Mucosa of descending colon (tissue), 3 donors: Measurements from ENCODE around the gene MEGF8. TPM values are rescaled to one million over a fixed set of nuclear protein-coding genes. Genes with fewer than 3 reads are reported as not detected.

Experiments used
- ATAC-seq: fragments of 200-7000 bp; cut with Tn5 transposase; one replicate; pipeline ENCODE4 v1.9.1; 2020; ENCODE audit warnings: mild to moderate bottlenecking, moderate library complexity
- DNase-seq, 3 donors: peaks; one replicate each; pipeline ENCODE4 v3.0.0-alpha.2; 2020
- H3K36me3 ChIP-seq: fragments of 200-600 bp; one replicate; pipeline ENCODE4 v1.8.0; 2021; ENCODE audit warnings: low read depth, mild to moderate bottlenecking
- H3K4me1 ChIP-seq: fragments of 200-600 bp; one replicate; pipeline ENCODE4 v1.8.0; 2021; ENCODE audit warnings: low read depth, mild to moderate bottlenecking
- H3K4me3 ChIP-seq: fragments of 200-600 bp; one replicate; pipeline ENCODE4 v1.8.0; 2021; ENCODE audit warnings: mild to moderate bottlenecking
- H3K9me3 ChIP-seq: fragments of 200-600 bp; one replicate; pipeline ENCODE4 v1.8.0; 2021; ENCODE audit warnings: mild to moderate bottlenecking
- CTCF ChIP-seq: fragments of 200-600 bp; IDR thresholded peaks from one replicate; pipeline ENCODE4 v1.8.0; 2022; ENCODE audit warnings: antibody characterized with exemption, mild to moderate bottlenecking
- intact Hi-C, 2 donors: fragments of 100-400 bp; cut with DNase I in 1 of 2; cut with micrococcal nuclease in 1 of 2; formaldehyde crosslinking; loops; one replicate each; pipeline versions ENCODE4 v1.11.0 to v1.11.1; 2022; cut with DNase I, micrococcal nuclease
- total RNA-seq, 3 donors: library from RNA; stranded (reverse); fragmentation: NEBNext Ultra II Directional in 2 of 3; extraction: Animal tissue kit (Norgen Biotek cat#: 25700) in 2 of 3; gene quantifications; one replicate each; pipeline versions ENCODE4 v1.2.1 to v1.2.4, GENCODE V29; 2021 to 2023
- donor health status: DM: no; HTN: no; CAD: no; lungs with moderate emphysema.
- donor health status: DM: no; HTN: no; CAD: no.
- donor health status: DM: no; HTN: yes; CAD: no.

Gene MEGF8
- total RNA-seq, 3 donors from 2014 or later: 17.6 to 27.0 (median 23.9) TPM

DNA sequence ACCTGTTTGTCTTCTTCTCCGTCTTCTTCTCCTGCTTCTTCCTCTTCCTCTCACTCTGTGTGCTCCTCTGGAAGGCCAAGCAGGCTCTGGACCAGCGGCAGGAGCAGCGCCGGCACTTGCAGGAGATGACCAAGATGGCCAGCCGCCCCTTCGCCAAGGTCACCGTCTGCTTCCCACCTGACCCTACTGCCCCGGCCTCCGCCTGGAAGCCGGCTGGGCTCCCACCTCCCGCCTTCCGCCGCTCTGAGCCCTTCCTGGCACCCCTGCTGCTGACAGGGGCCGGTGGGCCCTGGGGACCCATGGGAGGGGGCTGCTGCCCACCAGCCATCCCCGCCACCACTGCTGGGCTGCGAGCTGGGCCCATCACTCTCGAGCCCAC, 50.7 kb downstream of the MEGF8 start:
- no peak overlapping the region for H3K4me3 ChIP-seq
- H3K9me3 ChIP-seq: no peaks in the 10 kb centered on the region
- DNase-seq: no peak
- H3K36me3 ChIP-seq: no peaks in the 10 kb centered on the region
- ATAC-seq: no peak
- no peak for TF ChIP-seq CTCF
- intact Hi-C loops: no loop called here
- H3K4me1 ChIP-seq: no peaks in the 10 kb centered on the region

- Histone ChIP-seq H3K36me3 (no peaks in the 10 kb centered on the region), H3K4me3 (no peak overlapping the region), H3K4me1 (no peaks in the 10 kb centered on the region), H3K9me3 (no peaks in the 10 kb centered on the region)
- intact Hi-C loops: no loop called here
- no peak for TF ChIP-seq CTCF
- DNase-seq (no peak), ATAC-seq (no peak)
Measured at GRCh38 chr19:42378225-42379215, 53.1 kb downstream of the MEGF8 start.

DNA sequence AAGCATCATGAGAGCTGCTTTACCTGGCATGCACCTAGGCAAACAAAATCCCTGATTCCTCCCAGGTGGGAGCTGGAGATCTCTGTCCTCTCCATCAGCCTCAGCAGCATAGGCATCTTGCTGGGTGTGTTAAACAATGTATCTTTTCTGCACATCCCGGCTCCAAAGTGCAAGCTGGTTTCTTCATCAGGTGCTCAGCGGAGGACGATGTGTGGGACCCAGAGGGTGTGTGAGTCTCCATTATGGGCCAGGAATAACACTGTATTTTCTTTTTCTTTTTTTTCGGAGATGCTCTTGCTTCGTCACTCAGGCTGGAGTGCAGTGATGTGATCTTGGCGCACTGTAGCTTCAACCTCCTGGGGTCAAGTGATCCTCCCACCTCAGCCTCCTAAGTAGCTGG, 54.7 kb downstream of the MEGF8 start:
- Histone ChIP-seq H3K9me3 (no peaks in the 10 kb centered on the region), H3K36me3 (no peaks in the 10 kb centered on the region), H3K4me1 (no peaks in the 10 kb centered on the region), H3K4me3 (no peak overlapping the region)
- intact Hi-C loops: no loop called here
- ATAC-seq: no peak
- TF ChIP-seq CTCF: no peak
- no peak for DNase-seq

GRCh38 chr19:42386974-42387707, 61.7 kb downstream of the MEGF8 start:
- Histone ChIP-seq H3K9me3 (no peaks in the 10 kb centered on the region), H3K4me3 (no peak overlapping the region), H3K4me1 (peaks cover 7% of the 10 kb centered on the region), H3K36me3 (no peaks in the 10 kb centered on the region)
- ATAC-seq: peak; percentile 98
- intact Hi-C loops: no loop called here
- TF ChIP-seq CTCF: peak; percentile 57
- peak; percentile 83 to 90 (median 84) for DNase-seq

GRCh38 chr19:42388851-42389489, 63.5 kb downstream of the MEGF8 start:
- H3K36me3 ChIP-seq: no peaks in the 10 kb centered on the region
- H3K4me1 ChIP-seq: peaks cover 7% of the 10 kb centered on the region
- ATAC-seq (no peak), DNase-seq (no peak)
- no peak for TF ChIP-seq CTCF
- H3K4me3 ChIP-seq: no peak overlapping the region
- intact Hi-C loops: no loop called here
- H3K9me3 ChIP-seq: no peaks in the 10 kb centered on the region
